ENCODE results near the gene G0S2.
"Not testable (repeated sequence)": the region's sequence is repeated elsewhere in the genome, so short reads cannot be mapped to it uniquely, and the experiment has no call there.

Gene G0S2

GRCh38 chr1:209696673-209697072 lies 21.5 kb downstream of the G0S2 start:
- H3K4me3 ChIP-seq (ENCODE audit: low read depth, low read length): no peak overlapping the region
- no peak overlapping the region for H3K27ac ChIP-seq (ENCODE audit: extremely low read depth, low read depth, low read length)
- ChIA-PET POLR2A (no interaction called here), CTCF (interaction anchor here (0.5 to 1.7 kb wide), 4 partner anchors 12 to 127 kb away, joined by 3 to 7 read pairs (median 4); no protein-coding TSS in a partner anchor)
- H3K4me1 ChIP-seq (ENCODE audit: control insufficient read depth, insufficient read depth, low read length): no peaks in the 10 kb centered on the region
- no peaks in the 10 kb centered on the region for H3K36me3 ChIP-seq (ENCODE audit: control insufficient read depth in 2 of 2, insufficient read depth in 1 of 2, low read length in 2 of 2)
- H3K9me3 ChIP-seq (ENCODE audit: control insufficient read depth, insufficient read depth, low read depth, low read length): no peaks in the 10 kb centered on the region
- TF ChIP-seq TRIM28 (IDR thresholded peaks at IDR 0.05; ENCODE audit: borderline replicate concordance, low read length) (no peak), ZNF624 (tag by site-specific recombination; IDR thresholded peaks at IDR 0.05) (no peak)

- POLR2A ChIA-PET: no interaction called here
- CTCF ChIA-PET: interaction anchor here (0.8 to 1.7 kb wide), 4 partner anchors 39 to 127 kb away, joined by 3 to 7 read pairs (median 4); no protein-coding TSS in a partner anchor
Observed at GRCh38 chr1:209697126-209697525, 21.9 kb downstream of the G0S2 start.

GRCh38 chr1:209700686-209701085 lies 25.5 kb downstream of the G0S2 start:
- CTCF ChIA-PET: interaction anchor here (2.0 kb wide), 1 partner anchor 46 kb away, joined by 4 read pairs; no protein-coding TSS in a partner anchor
- H3K36me3 ChIP-seq (ENCODE audit: control insufficient read depth in 2 of 2, insufficient read depth in 1 of 2, low read length in 2 of 2); POLR2A ChIA-PET; H3K4me1 ChIP-seq (ENCODE audit: control insufficient read depth, insufficient read depth, low read length); H3K4me3 ChIP-seq (ENCODE audit: low read depth, low read length); H3K9me3 ChIP-seq (ENCODE audit: control insufficient read depth, insufficient read depth, low read depth, low read length); H3K27ac ChIP-seq (ENCODE audit: extremely low read depth, low read depth, low read length): not testable (repeated sequence)

More at GRCh38 chr1:209697126-209697525, 21.9 kb downstream of the G0S2 start:
- no peaks in the 10 kb centered on the region for H3K9me3 ChIP-seq (ENCODE audit: control insufficient read depth, insufficient read depth, low read depth, low read length)
- H3K27ac ChIP-seq (ENCODE audit: extremely low read depth, low read depth, low read length): no peak overlapping the region
- no peaks in the 10 kb centered on the region for H3K4me1 ChIP-seq (ENCODE audit: control insufficient read depth, insufficient read depth, low read length)
- no peaks in the 10 kb centered on the region for H3K36me3 ChIP-seq (ENCODE audit: control insufficient read depth in 2 of 2, insufficient read depth in 1 of 2, low read length in 2 of 2)
- no peak overlapping the region for H3K4me3 ChIP-seq (ENCODE audit: low read depth, low read length)
- TF ChIP-seq ZNF18 (tag by site-specific recombination; IDR thresholded peaks at IDR 0.05): no peak

- TF ChIP-seq ZNF670 (tag by site-specific recombination; IDR thresholded peaks at IDR 0.05; ENCODE audit: low read depth) (no peak), ZSCAN16 (tag by site-specific recombination; IDR thresholded peaks at IDR 0.05) (no peak), ZNF623 (tag by site-specific recombination; IDR thresholded peaks at IDR 0.05) (no peak)
- CTCF ChIA-PET: interaction anchor here (1.4 to 1.5 kb wide), 2 partner anchors 9 to 10 kb away, joined by 4 to 6 read pairs; no protein-coding TSS in a partner anchor
- Histone ChIP-seq H3K9me3 (ENCODE audit: control insufficient read depth, insufficient read depth, low read depth, low read length) (no peaks in the 10 kb centered on the region), H3K36me3 (ENCODE audit: control insufficient read depth in 2 of 2, insufficient read depth in 1 of 2, low read length in 2 of 2) (no peaks in the 10 kb centered on the region), H3K27ac (ENCODE audit: extremely low read depth, low read depth, low read length) (no peak overlapping the region), H3K4me3 (ENCODE audit: low read depth, low read length) (no peak overlapping the region), H3K4me1 (ENCODE audit: control insufficient read depth, insufficient read depth, low read length) (no peaks in the 10 kb centered on the region)
- POLR2A ChIA-PET: no interaction called here
Observed at GRCh38 chr1:209702832-209703231, 27.6 kb downstream of the G0S2 start.

- CTCF ChIA-PET: interaction anchor here (1.0 to 1.4 kb wide), 2 partner anchors 10 to 113 kb away, joined by 5 to 6 read pairs; no protein-coding TSS in a partner anchor
- no peak overlapping the region for H3K27ac ChIP-seq (ENCODE audit: extremely low read depth, low read depth, low read length)
- no peaks in the 10 kb centered on the region for H3K9me3 ChIP-seq (ENCODE audit: control insufficient read depth, insufficient read depth, low read depth, low read length)
- POLR2A ChIA-PET: interaction anchor here (0.6 kb wide), 1 partner anchor 174 kb away, joined by 4 read pairs; no protein-coding TSS in a partner anchor
- no peaks in the 10 kb centered on the region for H3K36me3 ChIP-seq (ENCODE audit: control insufficient read depth in 2 of 2, insufficient read depth in 1 of 2, low read length in 2 of 2)
- no peaks in the 10 kb centered on the region for H3K4me1 ChIP-seq (ENCODE audit: control insufficient read depth, insufficient read depth, low read length)
- no peak overlapping the region for H3K4me3 ChIP-seq (ENCODE audit: low read depth, low read length)
- TF ChIP-seq ZNF837 (tag by site-specific recombination; IDR thresholded peaks at IDR 0.05): no peak
- TF ChIP-seq ZNF362 (tag by site-specific recombination; IDR thresholded peaks at IDR 0.05): no peak
- TF ChIP-seq ZNF660 (tag by site-specific recombination; IDR thresholded peaks at IDR 0.05): no peak
- no peak for TF ChIP-seq KLF16 (tag by site-specific recombination; IDR thresholded peaks at IDR 0.05)
- TF ChIP-seq AEBP2 (tag by site-specific recombination; IDR thresholded peaks at IDR 0.05; ENCODE audit: borderline replicate concordance): no peak
- TF ChIP-seq ZNF280D (tag by site-specific recombination; IDR thresholded peaks at IDR 0.05): no peak
- no peak for TF ChIP-seq TCF7L2 (IDR thresholded peaks at IDR 0.05; ENCODE audit: borderline replicate concordance, low read depth, low read length)
- no peak for TF ChIP-seq ZBTB44 (tag by site-specific recombination; IDR thresholded peaks at IDR 0.05)
Observed at GRCh38 chr1:209703834-209704504, 28.8 kb downstream of the G0S2 start.
